Embryonic facial prominence (tissue), 1 donor: Measurements from ENCODE around the gene CASK.

Experiments
- DNase-seq: peaks from one replicate; pipeline ENCODE4 v3.0.0-alpha.2; 2016; ENCODE audit errors: extremely low spot score

Gene CASK

GRCh38 chrX:41473936-41474725 lies 449.2 kb downstream of the CASK start:
- DNase-seq: no peak

DNA sequence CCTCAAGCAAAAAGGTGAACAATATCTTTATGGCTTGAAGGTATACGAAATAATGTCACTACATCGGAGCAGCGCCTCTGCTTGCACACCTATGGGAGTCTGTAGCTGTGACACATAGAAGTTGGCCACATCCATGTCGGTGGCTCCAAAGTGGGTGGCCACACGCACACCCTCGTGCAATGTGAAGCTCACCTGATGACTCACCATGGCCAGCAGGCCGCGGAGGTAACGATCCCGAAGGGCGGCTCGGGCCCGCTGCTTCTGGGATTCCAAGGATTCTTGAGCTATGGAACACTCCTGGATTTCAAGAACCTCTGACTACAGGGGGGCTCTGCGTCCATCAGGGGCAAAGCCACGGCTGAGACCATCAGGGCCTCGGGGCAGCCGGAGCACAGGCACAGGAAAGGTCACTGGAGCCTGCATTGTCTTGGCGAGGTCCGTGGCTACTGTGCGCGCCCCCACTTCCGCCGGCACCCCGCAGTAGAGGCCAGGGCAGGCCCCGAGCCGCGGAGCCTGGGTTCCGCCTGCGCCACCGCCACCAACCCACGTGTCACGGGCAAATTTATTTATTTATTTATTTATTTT lies 451.0 kb downstream of the CASK start:
- DNase-seq: no peak

DNA sequence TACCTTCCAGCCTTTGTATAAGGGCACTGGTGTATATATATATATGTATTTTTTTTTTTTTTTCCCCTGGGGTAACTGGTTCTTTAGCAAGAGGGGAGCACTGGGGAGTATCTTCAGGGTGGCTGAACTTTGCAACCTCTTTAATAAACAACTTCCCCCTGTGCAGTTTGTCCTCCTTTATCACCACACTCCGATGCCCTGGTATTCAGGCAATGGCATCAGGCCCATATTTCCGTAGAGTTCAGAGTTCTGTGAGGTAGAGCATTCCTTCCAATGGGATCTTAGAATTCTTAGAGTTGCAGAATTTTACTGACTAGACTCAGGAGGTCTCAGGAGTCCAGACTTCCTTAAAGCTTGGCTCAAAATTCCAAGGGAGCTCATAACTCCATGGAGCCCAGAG lies 451.6 kb downstream of the CASK start:
- no peak for DNase-seq

DNA sequence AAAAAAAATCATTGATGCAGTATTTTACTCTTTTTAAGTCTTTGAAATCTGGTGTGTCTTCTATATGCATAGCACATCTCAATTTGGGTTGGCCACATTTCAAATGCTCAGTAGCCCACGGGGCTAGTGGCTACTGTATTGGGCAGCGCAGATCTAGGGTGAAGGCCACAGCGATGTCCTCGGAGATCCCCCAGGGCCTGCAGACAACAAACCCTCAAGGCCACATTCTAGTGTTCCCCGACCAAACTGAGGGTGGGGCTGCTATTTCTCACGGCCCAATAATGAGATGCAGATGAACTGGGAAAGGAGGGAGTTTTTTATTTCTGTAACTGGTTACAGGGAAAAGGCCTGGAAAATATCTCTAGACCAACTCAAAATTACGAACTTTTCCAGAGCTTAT lies 452.6 kb downstream of the CASK start:
- no peak for DNase-seq

- DNase-seq: no peak
Observed at GRCh38 chrX:41468647-41469323, 454.6 kb downstream of the CASK start.
